Cardiac fibroblast (primary cell): Measurements from ENCODE around the gene SCRN2.

Experiments used
- DNase-seq, 2 donors: peaks; one replicate each; pipeline versions ENCODE4 v3.0.0 to v3.0.0-alpha.2; 2010; ENCODE audit warnings: low read depth in 2 of 2
- H3K4me3 ChIP-seq, 2 donors: replicated peaks in 1 of 2; 1 replicate in 1 of 2; 2 replicates in 1 of 2; pipeline ENCODE4 v1.5.1; 2011; ENCODE audit warnings: low read depth in 2 of 2, low read length in 2 of 2, mild to moderate bottlenecking in 2 of 2, moderate library complexity in 1 of 2
- TF ChIP-seq, protein P1 (sequence below): IDR thresholded peaks from one replicate; pipeline ENCODE4 v1.5.1; 2011; ENCODE audit warnings: low read depth, mild to moderate bottlenecking, low read length, inconsistent platforms

SCRN2 gene

DNA sequence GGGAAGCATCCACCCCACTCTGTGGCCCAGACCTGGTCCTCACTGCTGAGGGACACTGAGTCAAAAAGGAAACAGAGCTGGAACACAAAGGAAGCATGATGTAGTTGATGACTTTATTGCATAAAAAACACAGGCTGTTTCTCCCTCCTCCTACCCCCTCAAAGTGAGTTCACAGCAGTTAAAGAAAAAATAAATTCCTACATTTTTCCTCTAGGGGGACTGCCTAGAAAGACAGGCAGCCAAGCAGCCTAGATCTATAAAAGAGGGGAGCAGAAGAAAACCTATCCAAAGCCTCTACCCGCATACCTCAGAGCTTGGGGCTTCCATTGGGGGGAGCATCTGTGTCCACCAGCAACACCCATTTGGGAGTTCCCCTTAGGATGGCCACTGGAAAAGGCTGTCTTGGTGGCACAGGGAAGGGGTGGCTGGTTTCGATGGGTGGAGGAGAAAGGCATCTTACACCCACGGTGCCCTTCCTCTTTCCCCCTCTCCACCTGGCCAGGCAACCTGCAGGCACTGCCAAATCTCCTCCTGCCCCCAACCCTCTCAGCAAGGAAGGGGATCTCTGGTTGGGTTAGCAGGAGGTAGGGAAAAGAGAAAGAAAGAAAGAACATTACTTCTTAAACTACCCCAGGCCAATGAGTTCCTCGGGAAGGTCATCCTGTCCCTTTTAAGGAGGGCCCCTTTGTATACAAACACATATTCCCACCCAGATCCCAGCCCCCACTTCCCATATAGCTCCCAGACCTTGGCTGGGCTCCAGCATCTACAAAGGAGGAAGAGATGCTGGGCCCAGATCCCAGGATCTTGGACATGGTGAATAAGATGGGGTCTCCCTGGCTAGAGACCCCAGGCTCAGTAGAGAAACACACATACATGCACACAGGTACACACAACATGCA is 4.0 kb upstream of the SCRN2 start:
- no peak overlapping the region for H3K4me3 ChIP-seq
- TF ChIP-seq, protein P1, sequence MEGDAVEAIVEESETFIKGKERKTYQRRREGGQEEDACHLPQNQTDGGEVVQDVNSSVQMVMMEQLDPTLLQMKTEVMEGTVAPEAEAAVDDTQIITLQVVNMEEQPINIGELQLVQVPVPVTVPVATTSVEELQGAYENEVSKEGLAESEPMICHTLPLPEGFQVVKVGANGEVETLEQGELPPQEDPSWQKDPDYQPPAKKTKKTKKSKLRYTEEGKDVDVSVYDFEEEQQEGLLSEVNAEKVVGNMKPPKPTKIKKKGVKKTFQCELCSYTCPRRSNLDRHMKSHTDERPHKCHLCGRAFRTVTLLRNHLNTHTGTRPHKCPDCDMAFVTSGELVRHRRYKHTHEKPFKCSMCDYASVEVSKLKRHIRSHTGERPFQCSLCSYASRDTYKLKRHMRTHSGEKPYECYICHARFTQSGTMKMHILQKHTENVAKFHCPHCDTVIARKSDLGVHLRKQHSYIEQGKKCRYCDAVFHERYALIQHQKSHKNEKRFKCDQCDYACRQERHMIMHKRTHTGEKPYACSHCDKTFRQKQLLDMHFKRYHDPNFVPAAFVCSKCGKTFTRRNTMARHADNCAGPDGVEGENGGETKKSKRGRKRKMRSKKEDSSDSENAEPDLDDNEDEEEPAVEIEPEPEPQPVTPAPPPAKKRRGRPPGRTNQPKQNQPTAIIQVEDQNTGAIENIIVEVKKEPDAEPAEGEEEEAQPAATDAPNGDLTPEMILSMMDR = peak; percentile 54
- peak; percentile 37 to 46 for DNase-seq

DNA sequence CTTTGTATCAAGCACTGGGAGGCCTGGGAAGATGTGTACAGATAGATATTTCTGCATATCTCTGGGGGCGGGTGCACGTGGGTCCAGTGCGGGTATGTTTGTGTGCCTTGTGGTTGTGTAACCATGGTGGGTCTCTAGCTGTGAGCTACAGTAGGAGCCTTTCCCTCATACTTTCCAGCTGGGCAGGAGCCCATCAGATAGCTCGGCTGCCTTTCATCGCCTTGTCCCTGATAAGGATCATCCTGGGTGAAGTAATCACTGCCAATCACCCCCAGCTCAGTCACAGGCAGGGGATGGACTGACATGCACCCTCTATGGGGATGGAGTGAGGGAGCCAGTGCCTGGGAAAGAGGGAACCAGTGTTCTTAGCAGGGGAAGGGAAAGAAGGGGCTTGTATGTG is 3.2 kb upstream of the SCRN2 start:
- peak in 1 of 2 donors; percentile 49 for DNase-seq
- TF ChIP-seq, protein P1 = no peak
- no peak overlapping the region for H3K4me3 ChIP-seq

DNA sequence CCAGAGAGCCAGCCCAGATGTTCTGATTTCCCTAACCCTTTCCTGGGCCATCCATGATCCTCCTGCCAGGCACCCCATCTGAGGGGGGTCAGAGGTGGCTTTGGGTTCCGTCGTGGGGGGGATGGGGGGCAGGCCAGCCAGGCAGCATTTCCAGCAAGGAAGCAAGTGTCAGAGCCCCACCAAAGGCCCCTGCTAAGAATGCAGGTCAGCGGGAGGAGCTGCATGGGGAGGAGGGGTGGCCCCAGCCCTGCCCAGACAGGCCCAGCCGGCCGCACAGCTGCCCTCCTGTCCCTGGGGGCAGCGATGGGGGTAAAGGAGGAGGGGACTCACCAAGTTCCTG is 2.3 kb upstream of the SCRN2 start:
- no peak overlapping the region for H3K4me3 ChIP-seq
- TF ChIP-seq, protein P1 = no peak
- DNase-seq = no peak

DNA sequence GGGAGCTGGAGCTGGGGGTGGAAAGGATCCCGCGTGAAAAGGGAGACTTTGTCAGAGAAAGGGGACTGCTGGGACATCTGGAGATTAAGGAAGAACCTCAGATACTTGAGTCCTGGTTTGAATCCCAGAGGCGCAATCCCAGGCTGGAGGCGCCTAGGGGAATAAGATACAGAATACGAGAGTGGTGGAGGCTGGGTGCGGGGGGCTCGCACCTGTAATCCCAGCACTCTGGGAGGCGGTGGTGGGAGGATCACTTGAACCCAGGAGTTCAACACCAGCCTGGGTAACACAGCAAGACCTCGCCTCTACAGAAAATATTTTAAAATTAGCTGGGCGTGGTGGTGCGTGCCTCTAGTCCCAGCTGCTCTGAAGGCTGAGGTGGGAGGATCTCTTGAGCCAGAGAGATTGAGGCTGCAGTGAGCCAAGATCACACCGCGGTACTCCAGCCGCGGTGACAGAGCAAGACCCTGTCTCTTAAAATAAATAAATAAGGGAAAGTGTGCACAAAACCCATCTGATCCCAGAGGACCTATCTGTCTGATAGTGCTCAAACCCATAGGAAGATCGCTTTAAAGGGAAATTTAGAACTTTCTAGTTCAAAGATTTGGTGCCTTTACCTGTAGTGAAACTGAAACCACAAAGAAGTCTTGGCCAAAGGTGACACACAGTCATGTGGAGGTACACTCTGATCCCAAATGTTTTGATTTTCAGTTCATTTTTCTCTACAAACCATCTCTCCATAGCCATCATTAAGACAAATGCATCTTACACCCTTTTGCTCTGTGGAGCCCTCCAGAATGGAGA is 617 bp upstream of the SCRN2 start:
- TF ChIP-seq, protein P1 = no peak
- DNase-seq = no peak
- H3K4me3 ChIP-seq = peak overlapping the region; percentile 77 to 86

DNA sequence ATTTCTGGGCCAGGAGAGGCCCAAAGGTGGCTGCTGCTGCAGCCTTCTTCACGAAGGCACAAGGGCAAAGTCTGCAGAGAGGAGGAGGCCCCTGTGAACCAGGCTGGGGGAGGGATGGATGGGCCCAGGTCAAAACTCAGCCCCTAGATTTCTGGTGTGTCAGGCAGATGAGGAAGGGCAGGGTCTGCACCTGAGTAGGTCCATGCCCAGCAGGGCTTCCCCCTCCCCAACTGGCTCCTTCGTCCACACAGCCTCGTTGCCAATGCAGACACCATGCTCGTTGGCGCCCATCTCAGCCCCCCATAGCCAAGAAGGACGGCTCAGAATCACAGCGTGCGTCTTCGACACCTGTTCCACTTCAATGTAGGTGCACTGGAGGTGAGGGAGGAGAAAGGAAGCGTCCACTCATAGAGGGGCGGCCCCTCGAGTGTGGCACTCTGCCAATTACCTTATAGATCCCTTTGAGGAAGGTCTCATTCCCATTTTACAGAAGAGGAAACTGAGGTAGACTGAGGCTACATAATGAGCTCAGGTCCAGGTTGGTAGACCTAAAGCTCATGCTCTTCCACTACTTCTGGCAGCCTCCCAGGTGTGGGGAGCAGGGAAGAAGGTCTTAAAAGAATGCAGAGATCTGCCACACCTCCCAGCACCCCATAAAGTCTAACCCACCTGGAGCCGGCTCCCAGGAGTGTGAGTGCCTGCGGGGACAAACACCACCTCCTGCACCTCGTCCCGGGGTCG is 902 bp downstream of the SCRN2 start:
- peak overlapping the region; percentile 77 to 86 for H3K4me3 ChIP-seq
- TF ChIP-seq, protein P1 = no peak
- no peak for DNase-seq

DNA sequence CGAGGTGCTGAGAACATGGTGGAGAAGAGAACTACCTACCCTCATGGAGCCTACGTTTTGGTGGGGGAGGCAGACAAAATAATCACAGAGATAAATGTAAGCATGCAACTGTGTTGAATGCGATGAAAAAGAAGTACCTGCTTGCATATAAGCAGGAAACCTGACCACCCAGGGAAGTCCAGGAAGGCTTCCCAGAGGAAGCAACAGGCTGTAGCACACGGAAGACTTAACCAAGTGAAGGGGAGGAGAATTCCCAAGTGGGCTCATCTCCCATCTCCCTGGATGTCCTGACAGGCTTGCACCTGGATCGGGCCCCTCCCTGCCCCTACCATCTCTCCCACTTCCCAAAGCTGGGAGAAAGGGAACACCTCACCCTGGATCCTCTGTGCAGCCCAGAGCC is 2.0 kb downstream of the SCRN2 start:
- TF ChIP-seq, protein P1 = no peak
- no peak overlapping the region for H3K4me3 ChIP-seq
- no peak for DNase-seq
